Inflammatory macrophage (primary cell): Measurements from ENCODE around the gene ADAM8.
"Not testable (repeated sequence)": the region's sequence is repeated elsewhere in the genome, so short reads cannot be mapped to it uniquely, and the experiment has no call there.

Experiments
- DNase-seq, 2 donors: peaks; one replicate each; pipeline ENCODE4 v3.0.0-alpha.2; 2020 to 2022

The ADAM8 gene

DNA sequence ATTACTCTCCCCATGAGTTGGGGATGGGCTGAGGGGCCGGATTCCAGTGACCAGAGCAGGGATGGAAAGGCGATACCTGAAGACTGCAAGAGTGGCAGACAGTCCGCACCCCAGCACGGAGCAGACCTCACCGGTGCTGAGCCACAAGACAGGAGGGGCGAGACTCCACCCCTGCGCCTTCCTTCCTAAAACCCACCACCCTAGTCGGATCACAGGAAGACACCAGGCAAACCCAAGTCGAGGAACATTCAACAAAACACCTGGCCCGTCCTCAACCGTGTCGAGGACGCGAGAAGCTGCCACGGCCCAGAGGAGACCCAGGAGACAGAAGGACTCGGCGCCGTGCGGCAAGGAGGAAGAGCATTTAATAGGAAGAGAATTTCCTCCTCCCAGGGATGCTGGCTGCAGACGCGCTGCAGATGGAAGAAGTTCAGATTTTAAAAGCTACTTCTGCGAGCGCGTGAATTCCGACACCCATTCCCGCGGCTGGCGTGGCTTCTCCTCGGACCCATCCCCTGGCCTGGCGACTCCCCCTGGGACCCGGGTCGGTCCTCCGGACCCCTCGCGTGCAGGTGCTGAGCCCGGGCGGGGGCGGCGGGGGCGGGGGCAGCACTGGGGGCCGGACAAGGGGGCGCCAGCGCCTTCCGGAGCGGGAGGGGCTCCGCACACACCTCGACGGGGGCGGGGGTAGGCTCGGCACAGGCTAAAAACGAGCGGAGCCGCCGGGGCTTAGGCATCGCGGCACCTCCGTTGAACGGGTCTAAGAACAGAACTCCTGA is 47.2 kb downstream of the ADAM8 start:
- no peak for DNase-seq

DNA sequence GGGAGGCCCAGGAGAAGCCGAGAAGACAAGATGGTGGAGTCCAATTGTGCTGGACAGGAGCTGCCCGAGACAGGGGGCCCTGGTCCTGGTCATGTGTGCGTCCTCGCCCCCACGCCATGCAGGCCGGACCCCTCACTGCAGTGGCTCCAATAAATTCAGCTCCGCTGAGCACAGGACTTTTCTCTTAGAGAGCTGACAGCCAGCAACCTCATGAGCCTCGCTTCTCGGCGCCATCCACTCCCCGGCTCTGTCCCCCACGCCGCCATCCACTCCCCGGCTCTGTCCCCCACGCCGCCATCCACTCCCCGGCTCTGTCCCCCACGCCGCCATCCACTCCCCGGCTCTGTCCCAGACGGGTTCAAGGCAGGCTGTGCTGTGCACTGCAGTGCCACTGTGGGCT is 49.4 kb downstream of the ADAM8 start:
- no peak for DNase-seq

DNA sequence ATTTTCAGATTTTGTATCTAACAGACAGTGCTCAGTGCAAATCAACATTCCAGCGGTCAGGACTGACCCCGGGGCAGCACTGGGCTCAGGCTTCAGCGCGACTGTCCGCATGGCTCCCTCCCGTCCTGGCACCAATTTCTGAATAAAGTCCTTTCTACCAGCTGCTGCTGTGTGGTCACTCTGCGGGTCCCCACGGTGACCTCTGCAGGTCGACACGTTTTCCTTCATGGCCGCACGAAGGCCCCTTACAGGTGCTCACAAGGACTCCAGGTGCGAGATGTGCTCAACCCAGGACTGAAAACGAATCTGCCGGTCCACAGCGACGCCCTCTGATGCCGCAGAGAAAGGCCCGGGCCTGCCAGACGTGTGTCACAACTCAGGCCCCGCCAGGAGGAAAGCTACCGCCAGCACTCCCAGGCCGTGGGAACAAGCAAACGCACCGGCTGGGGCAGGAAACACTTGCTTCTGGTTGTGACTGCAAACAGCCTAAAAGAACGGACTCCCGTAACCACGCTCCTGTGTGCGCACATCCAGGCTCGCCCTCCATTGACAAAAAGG is 50.3 kb downstream of the ADAM8 start:
- no peak for DNase-seq

DNA sequence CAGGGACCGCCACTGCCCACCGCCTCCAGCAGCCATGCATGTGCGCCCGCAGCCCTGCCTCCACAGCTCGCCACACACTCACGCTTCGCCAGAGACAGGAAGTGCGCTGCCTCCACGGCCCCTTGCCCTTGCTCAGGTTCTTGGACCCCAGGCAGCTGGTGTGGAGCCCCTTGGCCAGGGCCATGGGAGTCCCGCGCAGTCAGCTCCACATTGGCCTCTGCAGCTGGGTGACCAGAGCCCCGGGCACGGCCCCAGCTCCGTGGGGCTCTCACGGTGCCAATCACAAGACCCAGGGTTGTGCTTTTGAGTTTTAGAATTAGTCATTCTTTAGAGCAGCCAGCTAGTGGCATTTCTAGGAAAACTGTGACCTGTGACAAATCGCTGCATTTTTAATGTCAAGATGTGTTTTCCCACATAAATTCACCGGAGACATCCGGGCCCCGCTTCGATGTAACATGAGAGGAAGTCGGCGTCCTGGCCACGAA is 50.9 kb downstream of the ADAM8 start:
- DNase-seq = no peak

DNA sequence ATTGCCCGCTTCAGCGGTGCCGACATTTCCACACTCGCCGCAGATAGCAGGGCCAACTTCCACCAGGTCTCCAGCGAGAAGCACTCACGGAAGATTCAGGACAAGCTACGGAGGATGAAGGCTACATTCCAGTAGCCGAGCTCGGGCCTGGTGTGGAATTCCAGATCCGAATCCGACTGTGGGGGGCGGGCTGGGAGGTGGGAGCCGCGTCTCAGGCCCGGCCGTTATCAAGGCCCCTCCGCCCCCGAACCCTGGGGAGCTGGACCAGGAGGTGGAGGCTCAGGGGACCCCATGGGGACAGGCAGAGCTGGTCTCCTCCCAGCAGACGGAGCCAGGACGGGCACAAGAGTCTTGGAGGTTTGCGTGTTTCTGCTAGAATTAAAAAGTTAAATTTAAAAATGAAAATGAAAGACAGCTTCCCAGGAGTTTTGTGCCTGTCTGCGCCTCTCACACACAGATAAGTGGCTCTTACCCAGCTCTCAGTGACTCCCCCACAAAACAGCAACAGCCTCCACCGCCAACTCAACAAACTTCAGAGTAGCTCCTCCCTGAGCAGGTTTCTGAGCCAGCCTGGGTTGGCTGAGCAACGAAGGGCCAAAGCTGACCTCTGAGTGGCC is 51.8 kb downstream of the ADAM8 start:
- no peak for DNase-seq

DNA sequence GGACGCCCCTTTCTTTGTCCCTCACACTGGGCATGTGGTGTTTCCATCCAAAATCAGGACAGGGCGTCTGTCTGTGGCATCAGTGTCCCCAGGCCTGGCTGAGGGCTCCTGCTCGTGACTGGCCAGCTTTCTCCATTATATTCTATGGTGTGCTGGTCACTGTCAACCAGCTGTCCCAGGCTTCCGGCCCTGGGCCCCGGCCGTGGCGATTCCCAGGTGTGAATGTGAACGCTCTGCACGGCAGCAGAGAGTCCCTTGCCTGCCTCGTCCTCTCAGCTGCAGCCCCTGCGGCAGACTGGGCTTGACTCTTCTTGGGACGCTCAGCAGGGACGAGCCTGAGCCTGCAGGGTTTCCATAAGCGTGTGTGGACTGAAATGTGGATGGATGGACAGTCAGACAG is 52.6 kb downstream of the ADAM8 start:
- DNase-seq = no peak

DNA sequence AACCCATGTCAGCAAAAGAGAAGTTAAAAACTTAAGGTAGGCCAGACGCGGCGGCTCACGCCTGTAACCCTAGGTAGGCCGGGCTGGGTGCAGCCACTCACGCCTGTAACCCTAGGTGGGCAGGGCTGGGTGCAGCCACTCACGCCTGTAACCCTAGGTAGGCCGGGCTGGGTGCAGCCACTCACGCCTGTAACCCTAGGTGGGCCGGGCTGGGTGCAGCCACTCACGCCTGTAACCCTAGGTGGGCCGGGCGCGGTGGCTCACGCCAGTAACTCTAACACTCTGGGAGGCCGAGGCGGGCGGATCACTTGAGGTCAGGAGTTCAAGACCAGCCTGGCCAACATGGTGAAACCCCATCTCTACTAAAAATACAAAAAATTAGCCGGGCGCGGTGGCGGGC is 54.9 kb downstream of the ADAM8 start:
- DNase-seq = not testable (repeated sequence)

DNA sequence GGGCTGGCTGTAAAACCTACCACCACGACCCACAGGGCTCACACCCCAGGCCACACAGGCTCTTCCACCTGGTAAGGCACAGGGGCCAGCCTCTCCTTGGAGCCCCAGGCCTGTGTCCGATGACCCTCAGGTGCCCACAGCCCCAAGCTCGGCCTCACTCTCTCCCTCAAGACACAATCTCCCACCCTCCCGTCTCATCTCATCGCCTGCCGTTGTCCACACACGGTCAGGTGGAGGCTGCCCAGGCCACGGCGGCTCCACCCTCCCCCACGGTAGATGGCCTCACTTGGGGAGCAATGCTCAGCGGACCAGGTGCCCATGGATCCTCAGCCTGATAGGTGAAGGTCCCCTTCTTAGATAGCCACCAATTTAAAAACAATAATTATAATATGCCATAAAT is 55.3 kb downstream of the ADAM8 start:
- DNase-seq = no peak

DNA sequence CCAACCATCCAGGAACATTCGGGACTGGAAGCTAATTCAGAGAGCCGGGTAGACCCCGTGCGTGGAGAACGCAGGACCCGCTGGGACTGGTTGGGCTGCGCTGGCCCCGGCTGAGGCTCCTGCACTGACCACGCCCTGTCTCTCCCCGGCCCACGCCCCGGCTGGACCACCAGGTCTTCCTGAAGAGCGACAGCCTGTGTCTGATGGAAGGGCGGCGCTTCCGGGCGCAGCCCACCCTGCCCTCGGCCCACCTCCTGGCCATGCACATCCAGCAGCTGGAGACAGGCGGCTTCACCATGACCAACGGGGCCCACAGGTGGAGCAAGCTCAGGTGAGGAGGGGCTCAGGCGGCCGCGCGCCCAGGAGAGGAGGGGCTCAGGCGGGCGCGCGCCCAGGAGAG is 56.9 kb downstream of the ADAM8 start:
- DNase-seq = no peak

DNA sequence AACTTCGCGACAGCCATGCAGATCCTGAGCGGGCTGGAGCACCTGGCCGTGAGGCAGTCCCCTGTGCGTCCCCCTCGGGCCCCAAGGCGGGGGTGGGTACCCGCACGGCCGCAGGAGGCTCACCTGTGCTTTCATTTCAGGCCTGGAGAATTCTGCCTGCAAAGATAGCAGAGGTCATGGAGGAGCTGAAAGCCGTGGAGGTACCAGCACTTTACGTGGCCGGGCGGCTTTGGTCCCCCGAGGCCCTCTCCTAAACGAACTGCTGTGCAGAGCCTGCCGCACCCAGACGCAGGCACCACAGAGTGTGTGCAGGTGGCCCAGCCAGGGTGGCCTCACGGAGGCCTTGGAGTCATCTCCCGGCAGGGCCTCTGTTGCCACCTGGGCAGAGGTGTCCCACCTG is 57.8 kb downstream of the ADAM8 start:
- DNase-seq = no peak

DNA sequence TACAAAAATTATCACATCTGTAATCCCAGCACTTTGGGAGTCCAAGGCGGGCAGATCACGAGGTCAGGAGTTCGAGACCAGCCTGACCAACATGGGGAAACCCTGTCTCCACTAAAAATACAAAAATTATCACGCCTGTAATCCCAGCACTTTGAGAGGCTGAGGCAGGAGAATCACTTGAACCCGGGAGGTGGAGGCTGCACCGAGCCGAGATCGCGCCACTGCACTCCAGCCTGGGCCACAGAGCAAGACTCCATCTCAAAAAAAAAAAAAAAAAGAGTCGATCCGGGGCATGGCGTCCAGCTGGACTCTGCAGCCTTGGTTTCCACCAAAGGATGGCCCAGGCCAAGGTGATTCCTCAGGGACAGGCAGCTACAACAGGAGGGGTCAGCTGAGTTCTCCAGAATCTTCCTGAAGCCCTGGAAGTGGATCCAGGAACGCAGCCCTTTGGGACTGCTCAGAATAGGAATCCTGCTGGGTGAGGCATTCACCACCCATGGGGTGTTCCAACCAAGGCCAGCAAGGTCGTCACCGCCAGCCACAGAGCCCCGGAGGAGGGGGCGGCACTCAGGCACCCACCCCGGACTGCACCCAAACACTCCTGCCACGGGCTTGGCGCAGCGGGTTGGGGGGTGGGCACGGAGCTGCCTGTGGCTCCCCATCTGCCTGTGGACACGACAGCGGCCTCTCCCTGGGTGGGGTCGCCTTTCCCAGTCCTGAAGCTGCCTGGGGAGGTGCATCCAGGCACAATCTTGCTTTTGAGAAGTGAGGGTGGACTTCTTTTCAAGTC is 58.7 kb downstream of the ADAM8 start:
- no peak for DNase-seq

DNA sequence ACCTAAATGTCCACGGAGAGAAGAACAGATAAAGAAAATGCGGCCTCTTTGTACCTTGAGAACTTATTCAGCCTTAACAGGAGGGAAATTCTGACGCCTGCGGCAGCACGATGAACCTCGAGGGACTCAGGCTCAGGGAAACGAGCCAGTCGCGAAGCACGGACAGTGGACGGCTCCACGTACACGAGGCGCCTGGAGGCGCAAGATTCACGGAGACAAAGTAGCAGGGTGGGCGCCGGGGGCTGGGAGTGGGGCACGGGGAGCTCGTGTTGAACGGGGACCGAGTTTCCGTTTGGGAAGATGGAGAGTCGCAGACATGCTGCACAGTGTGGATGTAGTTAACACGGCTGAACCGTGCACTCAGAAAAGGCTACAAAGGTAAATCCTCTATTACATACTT is 59.9 kb downstream of the ADAM8 start:
- DNase-seq = no peak

DNA sequence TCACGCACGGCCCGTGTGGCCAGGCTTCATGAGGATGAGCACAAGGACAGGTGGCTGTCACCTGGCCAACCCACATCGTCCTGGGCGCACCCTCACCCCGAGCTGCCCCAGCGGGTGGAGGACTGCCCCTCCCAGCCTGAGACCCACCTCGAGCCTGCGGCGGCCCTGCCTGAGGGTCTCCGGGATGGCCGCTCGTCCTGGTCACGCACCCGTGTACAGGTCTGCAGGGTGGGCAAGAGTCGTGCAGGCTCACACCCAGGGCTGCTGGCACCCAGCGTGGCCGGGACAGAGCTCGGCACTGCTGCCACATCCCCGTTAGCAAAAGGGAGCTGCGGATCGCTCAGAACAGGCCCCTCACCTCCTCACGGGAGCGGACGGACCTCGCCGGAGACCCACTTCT is 61.1 kb downstream of the ADAM8 start:
- DNase-seq = no peak

DNA sequence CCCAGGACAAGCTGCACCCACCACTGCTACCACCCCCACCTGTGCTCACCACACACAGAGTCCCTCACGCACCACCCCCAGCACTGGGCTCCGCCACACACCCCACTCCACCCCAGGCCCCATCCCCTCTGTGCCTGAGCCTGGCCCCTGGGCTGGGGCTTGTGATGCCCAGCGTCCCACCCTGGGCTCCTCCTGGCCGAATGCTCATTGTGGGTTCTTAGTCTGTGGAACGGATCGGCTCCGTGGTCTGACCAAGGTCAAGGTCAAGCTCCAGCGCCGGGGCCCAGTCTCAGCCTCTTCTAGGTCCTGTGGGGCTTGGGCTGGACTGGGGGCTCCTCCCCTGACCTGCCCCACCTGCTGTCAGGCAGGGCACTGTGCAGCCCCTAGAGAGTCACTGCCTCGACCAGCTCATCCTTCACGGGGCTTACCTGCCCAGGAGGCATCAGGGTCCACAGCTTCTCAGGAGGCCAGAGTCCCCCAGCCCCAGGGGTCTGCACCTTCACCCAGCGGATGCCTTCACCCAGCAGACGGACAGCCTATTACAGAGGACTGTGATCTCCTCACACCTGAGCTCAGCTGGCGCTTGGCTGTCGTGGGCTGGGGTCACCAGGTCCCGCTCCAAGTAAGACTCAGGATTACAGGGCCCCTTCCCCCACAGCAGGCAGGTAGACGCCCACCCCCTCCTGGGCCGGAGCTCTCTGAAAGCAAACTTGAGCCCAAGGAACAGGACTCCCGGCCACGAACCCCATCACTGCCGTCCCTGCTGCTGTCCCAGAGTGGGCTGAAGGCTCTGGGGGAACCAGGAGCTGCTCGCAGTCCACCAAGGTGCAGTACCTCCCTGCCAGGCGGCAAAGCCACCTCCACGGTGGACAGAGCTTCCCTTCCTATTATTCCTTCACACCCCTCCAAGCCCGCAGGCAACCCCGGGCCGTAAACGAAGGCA is 61.9 kb downstream of the ADAM8 start:
- no peak for DNase-seq

DNA sequence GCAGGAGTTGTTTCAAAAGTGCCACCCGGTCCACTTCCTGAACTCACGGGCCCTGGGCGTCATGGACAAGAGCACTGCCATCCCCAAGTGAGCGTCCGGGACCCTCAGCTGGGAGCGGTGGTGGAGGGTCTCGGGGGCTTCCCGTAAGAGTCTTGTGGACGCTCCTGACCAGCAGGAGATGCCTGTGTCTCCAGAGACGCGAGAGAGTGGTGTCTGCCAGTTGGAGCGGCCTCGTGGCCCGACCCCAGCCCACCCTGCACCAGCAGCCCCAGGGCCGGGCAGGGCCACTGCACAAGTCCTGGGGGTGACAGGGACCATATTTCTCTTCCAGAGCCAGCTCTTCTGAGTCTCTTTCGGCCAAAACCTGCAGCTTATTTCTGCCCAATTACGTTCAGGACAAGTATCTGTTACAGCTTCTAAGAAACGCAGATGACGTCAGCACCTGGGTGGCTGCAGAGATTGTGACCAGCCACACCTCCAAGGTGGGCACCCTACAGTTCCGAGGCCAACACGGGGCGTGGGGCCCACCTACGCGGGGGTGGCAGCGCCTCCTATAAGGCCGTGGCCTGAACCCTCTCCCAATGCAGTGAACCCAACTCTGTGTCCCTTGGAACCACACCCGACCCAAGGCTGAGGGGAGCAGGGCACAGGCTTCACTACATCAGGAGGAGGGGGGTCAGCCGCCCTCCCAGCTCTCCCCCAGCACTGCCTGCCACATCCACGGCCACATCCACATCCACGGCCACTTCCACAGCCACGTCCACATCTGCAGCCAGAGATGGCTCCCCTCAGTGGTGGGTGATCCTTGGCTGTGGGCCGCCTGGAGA is 62.8 kb downstream of the ADAM8 start:
- no peak for DNase-seq

DNA sequence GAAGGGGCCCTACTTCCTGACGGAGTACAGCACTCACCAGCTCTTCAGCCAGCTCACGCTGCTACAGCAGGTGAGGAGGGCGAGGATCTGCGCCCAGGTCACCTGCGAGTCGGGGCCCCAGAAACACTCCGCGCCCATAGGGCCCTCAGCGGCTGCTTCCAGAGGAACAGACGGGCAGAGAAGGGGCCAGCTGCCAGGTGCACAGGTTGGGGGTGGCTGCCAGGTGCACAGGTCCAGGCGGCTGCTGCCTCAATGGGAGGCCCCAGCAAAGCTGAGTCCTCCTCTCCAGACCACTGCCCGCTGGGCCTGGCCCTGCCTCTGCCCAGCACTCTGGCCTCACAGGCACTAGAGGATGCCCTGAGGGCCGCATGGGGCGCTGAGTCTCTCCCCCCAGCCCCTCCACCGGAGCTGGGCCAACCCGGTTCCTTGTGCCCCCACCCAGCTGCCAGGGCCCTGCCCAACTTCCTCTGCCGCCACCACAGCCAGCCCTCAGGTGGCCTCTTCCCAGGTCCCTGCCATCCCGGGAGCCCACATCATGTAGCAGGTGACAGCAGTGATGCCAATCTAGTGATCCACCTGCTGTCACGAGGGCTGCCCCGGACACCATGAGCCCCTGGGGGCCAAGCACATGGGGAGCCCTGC is 63.7 kb downstream of the ADAM8 start:
- no peak for DNase-seq
